Endothelial cell of umbilical vein (primary cell): ENCODE results near the gene TLE4. TPM values are rescaled to one million over a fixed set of nuclear protein-coding genes. Genes with fewer than 3 reads are reported as not detected.

Experiments
- BruUV-seq: library from RNA; stranded (reverse); fragments of 400-500 nt; replicated peaks from 2 replicates; lab custom pipeline; 2021; lab: Mats Ljungman, UMichigan
- CTCF ChIA-PET: fragments of 300-600, 350-600 bp; sonication (Branson Sonifier 250); formaldehyde crosslinking; loops from one replicate; lab custom pipeline; 2021; ENCODE audit warnings: antibody characterized with exemption, inconsistent platforms; lab: Charles Lee
- POLR2A ChIA-PET: fragments of 300-600, 350-600 bp; sonication (Branson Sonifier 250); formaldehyde crosslinking; loops from one replicate; lab custom pipeline; 2021; ENCODE audit warnings: antibody characterized with exemption, inconsistent platforms; lab: Charles Lee
- DNase-seq: peaks from one replicate; pipeline ENCODE4 v3.0.0-alpha.2; 2011; ENCODE audit warnings: low read depth, low spot score
- FAIRE-seq: peaks from 2 replicates; lab custom pipeline; 2011; peaks lifted over from hg19 to GRCh38; lab: Jason Lieb, UNC
- H2AFZ ChIP-seq: 2 replicates; pipeline ENCODE4 v1.6.0; 2012; ENCODE audit warnings: low read depth, low read length, control low read depth, inconsistent platforms
- H3K27ac ChIP-seq: 2 replicates; pipeline ENCODE4 v1.5.1; 2011; ENCODE audit warnings: low read depth, mild to moderate bottlenecking, control low read depth, low read length, moderate library complexity; ENCODE audit not compliant: insufficient read depth
- H3K27me3 ChIP-seq, 2 experiments: 2 replicates each; pipeline versions ENCODE4 v1.6.0 to v1.6.1; 2011; ENCODE audit warnings: low read length in 2 of 2, mixed read lengths in 1 of 2; ENCODE audit not compliant: control insufficient read depth in 2 of 2, insufficient read depth in 2 of 2
- H3K36me3 ChIP-seq, 2 experiments: 2 replicates in 1 of 2; 3 replicates in 1 of 2; pipeline ENCODE4 v1.5.1; 2011; ENCODE audit warnings: low read length in 2 of 2, mild to moderate bottlenecking in 1 of 2, moderate library complexity in 1 of 2; ENCODE audit not compliant: control insufficient read depth in 2 of 2, insufficient read depth in 2 of 2; ENCODE audit errors: extremely low read depth in 1 of 2
- H3K4me1 ChIP-seq: 3 replicates; pipeline ENCODE4 v1.5.1; 2011; ENCODE audit warnings: mild to moderate bottlenecking, low read length; ENCODE audit not compliant: control insufficient read depth, insufficient read depth; ENCODE audit errors: extremely low read depth
- H3K4me2 ChIP-seq: 2 replicates; pipeline ENCODE4 v1.6.1; 2011; ENCODE audit warnings: low read length, control low read depth, mixed read lengths; ENCODE audit not compliant: insufficient read depth
- H3K4me3 ChIP-seq, 3 experiments: fragments of 200-600 bp in 1 of 3; sonication (generic), shearing (Covaris generic) in 1 of 3; replicated peaks in 1 of 3; 2 replicates each; pipeline ENCODE4 v1.5.1; 2011 to 2016; ENCODE audit warnings: control low read depth in 3 of 3, low read length in 3 of 3, mild to moderate bottlenecking in 2 of 3, inconsistent platforms in 1 of 3, low read depth in 1 of 3, moderate library complexity in 1 of 3; ENCODE audit not compliant: insufficient read depth in 1 of 3
- H3K79me2 ChIP-seq: 2 replicates; pipeline ENCODE4 v1.6.0; 2012; ENCODE audit warnings: low read length, inconsistent platforms; ENCODE audit not compliant: control insufficient read depth, insufficient read depth
- H3K9ac ChIP-seq: replicated peaks from 2 replicates; pipeline ENCODE3; 2011; ENCODE audit warnings: low read length, control low read depth; ENCODE audit not compliant: insufficient read depth; ENCODE audit errors: extremely low read depth
- H3K9me1 ChIP-seq: replicated peaks from 3 replicates; pipeline ENCODE4 v1.6.0; 2011; ENCODE audit warnings: mild to moderate bottlenecking, low read length; ENCODE audit not compliant: control insufficient read depth, insufficient read depth; ENCODE audit errors: extremely low read depth
- H3K9me3 ChIP-seq: replicated peaks from 2 replicates; pipeline ENCODE4 v1.5.1; 2012; ENCODE audit warnings: low read length, inconsistent platforms; ENCODE audit not compliant: control insufficient read depth, insufficient read depth
- H4K20me1 ChIP-seq: replicated peaks from 2 replicates; pipeline ENCODE3; 2011; ENCODE audit warnings: mild to moderate bottlenecking, low read length; ENCODE audit not compliant: control insufficient read depth, insufficient read depth; ENCODE audit errors: extremely low read depth
- CTCF ChIP-seq, 2 donors: IDR thresholded peaks; 1 replicate in 1 of 2; 2 replicates in 1 of 2; pipeline ENCODE4 v1.5.1; 2011; ENCODE audit warnings: low read length in 2 of 2, mild to moderate bottlenecking in 2 of 2, moderate library complexity in 2 of 2, control low read depth in 1 of 2, inconsistent platforms in 1 of 2, low read depth in 1 of 2; ENCODE audit not compliant: insufficient read depth in 1 of 2; ENCODE audit errors: extremely low read depth in 1 of 2
- EZH2 ChIP-seq: IDR thresholded peaks from 2 replicates; pipeline ENCODE4 v1.6.1; 2012; ENCODE audit warnings: borderline replicate concordance, low read depth, mild to moderate bottlenecking, moderate library complexity, low read length, inconsistent platforms; ENCODE audit not compliant: severe bottlenecking
- FOS ChIP-seq: IDR thresholded peaks from 2 replicates; pipeline ENCODE4 v1.6.1; 2011; ENCODE audit warnings: mild to moderate bottlenecking, low read length, moderate library complexity, borderline replicate concordance; ENCODE audit not compliant: insufficient read depth
- GATA2 ChIP-seq: IDR thresholded peaks from 2 replicates; pipeline ENCODE4 v1.7.0; 2011; ENCODE audit warnings: low read depth, mild to moderate bottlenecking, moderate library complexity, mixed read lengths, low read length; ENCODE audit not compliant: insufficient read length, insufficient read depth
- JUN ChIP-seq: IDR thresholded peaks from 2 replicates; pipeline ENCODE4 v1.6.1; 2011; ENCODE audit warnings: borderline replicate concordance, low read depth; ENCODE audit not compliant: insufficient read length, insufficient read depth
- MAX ChIP-seq: IDR thresholded peaks from 2 replicates; pipeline ENCODE4 v1.6.1; 2011; ENCODE audit not compliant: insufficient read depth, insufficient read length
- MYC ChIP-seq: IDR thresholded peaks from one replicate; pipeline ENCODE4 v1.6.1; 2011; ENCODE audit warnings: mild to moderate bottlenecking, low read depth, low read length
- POLR2A ChIP-seq: IDR thresholded peaks from 2 replicates; pipeline ENCODE4 v1.6.1; 2012; ENCODE audit warnings: low read depth, mild to moderate bottlenecking, control low read depth, low read length
- POLR2AphosphoS5 ChIP-seq: IDR thresholded peaks from 2 replicates; pipeline ENCODE4 v1.6.1; 2012; ENCODE audit warnings: low read depth, mild to moderate bottlenecking, control low read depth, low read length, moderate library complexity; ENCODE audit not compliant: insufficient read depth
- dilution Hi-C: fragments of 300-500 bp; cut with MboI; formaldehyde crosslinking; loops from one replicate; pipeline ENCODE4 v1.15.0; 2019; ENCODE audit warnings: low sequenced_read_pairs; ENCODE audit not compliant: extremely low pct_ligation_motif_present
- intact Hi-C: fragments of 100-400 bp; cut with micrococcal nuclease; formaldehyde crosslinking; loops from one replicate; pipeline ENCODE4 v1.10.0; 2022
- polyA plus RNA-seq, 4 experiments: library from polyadenylated mRNA; depleted of rRNA in 3 of 4; stranded (reverse) in 3 of 4; unstranded in 1 of 4; fragments of >200 nt; gene quantifications; 2 replicates each; pipeline versions ENCODE4 v1.2.1 to v1.2.3, GENCODE V29; 2011 to 2012; ENCODE audit warnings: missing spikeins in 1 of 4
- total RNA-seq: library from RNA; stranded (reverse); gene quantifications from 2 replicates; pipeline ENCODE4 v1.2.3, GENCODE V29; 2021

Gene TLE4
- total and polyA plus RNA-seq, 2 donors (not counting 3 experiments of a cell fraction or from before 2014, with no cell fraction given) = 31.4 to 32.3 TPM

- intact Hi-C loops = loop anchor here (2.0 to 10.0 kb wide), 10 partner anchors 155 to 1819 kb away; partner anchors contain the start of gene PSAT1
- no TSS peak for BruUV-seq
- FAIRE-seq (peak; percentile 50), DNase-seq (peak; percentile 24)
- TF ChIP-seq GATA2 (no peak), EZH2 (no peak), JUN (no peak), POLR2AphosphoS5 (no peak), POLR2A (no peak), FOS (no peak), CTCF (IDR thresholded peaks at IDR 0.05; ENCODE audit: extremely low read depth in 1 of 2, insufficient read depth in 1 of 2, low read depth in 1 of 2, low read length in 2 of 2) (no peak), MAX (no peak), MYC (no peak)
- Histone ChIP-seq H2AFZ (peak overlapping the region; percentile 100), H4K20me1 (no peaks in the 10 kb centered on the region), H3K36me3 (no peaks in the 10 kb centered on the region), H3K27ac (no peak overlapping the region), H3K9me1 (no peaks in the 10 kb centered on the region), H3K9ac (peak overlapping the region; percentile 89), H3K9me3 (no peaks in the 10 kb centered on the region), H3K4me1 (peaks cover 24% of the 10 kb centered on the region), H3K79me2 (peaks cover 10% of the 10 kb centered on the region), H3K27me3 (peaks cover 8 to 21% of the 10 kb centered on the region in 2 experiments), H3K4me3 (peak overlapping the region; percentile 76 to 89 (median 82)), H3K4me2 (peak overlapping the region; percentile 91)
- ChIA-PET CTCF (no interaction called here), POLR2A (no interaction called here)
- dilution Hi-C loops = no loop called here
Measured at GRCh38 chr9:79569814-79570447, 1.8 kb upstream of the TLE4 start.
